HG03565 (cell line): ENCODE data around the gene SCRG1.

Experiments used
- ATAC-seq: cut with Tn5 transposase; IDR thresholded peaks from one replicate; pipeline ENCODE4 v1.9.1; 2021; ENCODE audit warnings: mild to moderate bottlenecking, moderate library complexity; ENCODE audit not compliant: unreplicated experiment

Gene SCRG1

GRCh38 chr4:173398779-173399415, at the start of gene SCRG1:
Gene SCRG1 (minus strand): TSS chr4:173399116. CDS start chr4:173391414, 7,702 bp downstream.
- ATAC-seq = no peak

- no peak for ATAC-seq
Measured at GRCh38 chr4:173448103-173448502, 49.2 kb upstream of the SCRG1 start.

- ATAC-seq = peak; percentile 90
Measured at GRCh38 chr4:173446416-173446815, 47.5 kb upstream of the SCRG1 start.

- no peak for ATAC-seq
Measured at GRCh38 chr4:173443121-173443520, 44.2 kb upstream of the SCRG1 start.

DNA sequence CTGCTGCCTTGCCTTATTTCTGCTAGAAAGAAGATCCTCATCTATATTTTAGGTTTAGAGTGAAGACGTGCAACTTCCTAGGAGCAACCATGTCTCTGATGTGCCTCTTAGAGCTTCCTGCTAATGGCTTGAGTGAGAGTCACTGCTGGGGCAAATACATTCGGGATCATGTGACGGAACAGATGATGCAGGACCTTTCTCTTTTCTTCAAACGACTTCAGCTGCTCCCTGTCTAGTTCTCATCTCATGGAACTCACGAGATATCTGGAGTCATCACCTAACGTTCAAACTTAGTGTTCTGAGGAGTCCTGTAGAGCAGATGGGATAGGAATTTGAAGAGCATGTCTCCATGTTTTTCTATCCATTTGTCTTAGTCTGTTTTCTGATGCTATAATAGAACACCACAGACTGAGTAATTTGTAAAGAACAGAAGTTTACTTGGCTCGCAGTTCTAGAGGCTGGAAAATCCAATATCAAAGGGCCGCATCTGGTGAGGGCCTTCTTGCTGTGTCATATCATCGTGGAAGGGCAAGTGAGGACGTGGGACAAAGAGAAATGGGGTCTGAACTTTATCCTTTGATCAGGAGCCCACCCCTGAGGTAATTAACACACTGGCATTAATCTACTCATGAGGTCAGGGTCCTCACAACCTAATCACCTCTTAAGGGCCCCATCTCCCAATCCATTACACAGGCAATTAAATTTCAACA, 43.5 kb upstream of the SCRG1 start:
- ATAC-seq = no peak

GRCh38 chr4:173440888-173441287, 42.0 kb upstream of the SCRG1 start:
- ATAC-seq = no peak

- ATAC-seq = no peak
Measured at GRCh38 chr4:173436771-173437265, 37.9 kb upstream of the SCRG1 start.

DNA sequence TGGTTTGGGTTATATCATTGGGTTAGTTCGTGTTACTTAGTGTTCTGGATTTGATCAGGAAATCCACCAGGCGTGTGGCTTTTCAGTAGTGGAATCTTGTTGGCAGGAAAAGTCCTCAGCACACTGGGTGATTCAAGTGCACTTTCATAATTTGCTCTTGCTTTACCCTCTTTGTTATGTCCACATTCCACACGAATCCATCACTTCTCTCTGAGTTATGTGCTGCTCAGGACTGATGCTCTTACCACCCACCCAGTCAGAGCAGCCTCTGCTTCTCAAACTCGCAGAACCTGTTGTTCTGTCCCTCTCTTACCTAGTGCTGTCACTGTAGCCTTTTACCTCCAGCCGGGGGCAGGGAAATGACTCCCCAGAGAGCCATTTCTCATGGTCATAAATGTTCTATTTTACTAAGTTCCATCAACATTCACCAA, 37.2 kb upstream of the SCRG1 start:
- no peak for ATAC-seq

- ATAC-seq = no peak
Measured at GRCh38 chr4:173434231-173434630, 35.3 kb upstream of the SCRG1 start.

GRCh38 chr4:173433447-173433846, 34.5 kb upstream of the SCRG1 start:
- no peak for ATAC-seq

DNA sequence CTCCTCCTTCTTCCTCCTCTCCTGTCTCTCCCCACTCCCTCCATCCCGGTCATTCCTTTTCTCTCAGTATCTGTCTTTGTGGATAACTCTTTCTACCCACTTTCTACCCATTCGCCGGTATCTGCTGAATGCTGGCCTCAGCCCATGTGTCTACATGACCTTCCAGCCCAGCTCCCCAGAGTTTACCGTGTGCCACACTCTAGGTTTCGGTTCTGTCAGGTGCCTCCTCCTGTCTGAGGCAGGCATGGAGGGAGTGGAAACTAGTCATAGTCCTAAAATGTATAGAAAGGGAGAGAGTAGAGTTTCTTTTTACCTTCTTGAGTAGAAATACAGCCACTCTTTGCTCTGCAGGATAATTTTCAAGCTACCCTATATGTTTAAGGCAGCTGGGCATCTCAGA, 33.5 kb upstream of the SCRG1 start:
- no peak for ATAC-seq

GRCh38 chr4:173426064-173426463, 27.1 kb upstream of the SCRG1 start:
- ATAC-seq = no peak

DNA sequence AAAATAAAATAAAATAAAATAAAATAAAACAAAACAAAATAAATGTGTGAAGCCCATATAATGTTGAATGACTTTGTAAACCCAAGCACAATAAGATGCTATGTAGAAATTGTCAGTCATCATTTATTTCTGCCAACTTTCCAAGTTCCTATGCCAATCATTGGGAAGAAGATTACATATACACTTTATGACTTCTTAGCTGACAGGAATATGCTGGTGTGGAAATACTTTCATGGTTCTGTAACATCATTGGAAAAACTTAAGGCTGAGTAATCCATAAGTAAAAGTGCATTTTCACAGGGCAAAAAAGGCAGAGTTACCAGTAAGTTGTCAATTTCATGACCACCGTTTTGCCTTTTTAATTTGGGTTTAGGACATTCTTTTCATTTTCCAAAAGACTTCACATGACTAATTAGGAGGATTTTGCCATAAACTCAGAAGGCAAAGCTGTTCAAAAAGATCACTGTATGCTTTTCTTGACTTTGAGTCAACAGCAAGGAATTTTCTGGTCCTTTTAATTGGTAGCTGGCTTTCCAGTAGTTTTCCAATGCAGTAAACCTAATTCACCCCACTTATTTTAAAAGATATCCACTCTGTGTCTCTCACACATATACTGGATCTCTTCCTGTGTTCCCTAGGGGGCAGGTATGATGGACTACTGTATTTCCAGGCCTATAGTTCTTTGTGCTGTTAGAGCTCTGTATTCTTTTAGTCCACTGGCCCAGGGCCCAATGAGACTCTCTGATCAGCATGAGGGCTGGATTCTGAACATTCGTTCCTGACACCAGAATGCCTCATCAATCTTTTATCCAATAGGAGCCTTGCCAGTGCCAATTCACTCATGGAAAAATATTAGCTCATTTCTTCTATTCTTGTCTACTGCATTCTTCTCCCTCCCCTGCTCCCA, 26.2 kb upstream of the SCRG1 start:
- ATAC-seq = no peak

GRCh38 chr4:173420801-173421200, 21.9 kb upstream of the SCRG1 start:
- ATAC-seq = no peak

- peak; percentile 62 for ATAC-seq
Measured at GRCh38 chr4:173420324-173420752, 21.4 kb upstream of the SCRG1 start.

GRCh38 chr4:173418639-173419038, 19.7 kb upstream of the SCRG1 start:
- no peak for ATAC-seq

GRCh38 chr4:173417833-173418232, 18.9 kb upstream of the SCRG1 start:
- no peak for ATAC-seq

DNA sequence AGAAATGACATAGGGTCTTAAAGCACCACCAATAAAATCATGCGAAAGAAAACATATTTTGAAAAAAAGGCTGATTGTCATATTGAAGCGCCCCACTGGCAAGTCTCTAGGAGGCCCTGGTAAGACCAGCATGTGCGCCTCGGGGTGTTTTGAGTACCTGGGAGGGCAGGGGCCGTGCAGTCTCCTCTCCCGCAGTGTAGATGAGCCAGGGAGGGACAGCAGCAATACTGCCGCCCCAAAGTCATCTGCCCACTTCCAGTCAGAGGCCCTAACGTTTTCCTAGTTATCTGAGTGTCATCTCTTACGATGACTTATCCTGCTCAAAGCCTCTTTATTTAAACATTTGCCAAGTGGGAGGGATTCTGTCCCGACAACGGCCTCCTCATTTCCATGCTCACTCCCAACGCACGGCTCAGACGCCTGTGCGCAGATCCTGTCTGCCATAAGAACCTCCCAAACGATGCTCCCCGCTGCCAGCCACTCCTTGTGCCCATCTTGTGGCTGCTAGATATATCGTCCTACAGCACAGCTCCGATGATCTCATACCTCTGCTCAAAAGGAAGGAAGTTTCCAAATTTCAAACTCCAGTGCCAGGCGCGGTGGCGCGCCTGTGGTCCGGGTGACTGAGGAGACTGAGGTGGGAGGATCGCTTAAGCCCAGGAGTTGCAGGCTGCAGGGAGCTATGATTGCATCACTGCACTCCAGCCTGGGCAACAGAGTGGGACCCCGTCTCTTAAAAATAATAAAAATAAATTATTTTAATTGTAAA, 17.2 kb upstream of the SCRG1 start:
- no peak for ATAC-seq

- no peak for ATAC-seq
Measured at GRCh38 chr4:173415092-173415491, 16.2 kb upstream of the SCRG1 start.

DNA sequence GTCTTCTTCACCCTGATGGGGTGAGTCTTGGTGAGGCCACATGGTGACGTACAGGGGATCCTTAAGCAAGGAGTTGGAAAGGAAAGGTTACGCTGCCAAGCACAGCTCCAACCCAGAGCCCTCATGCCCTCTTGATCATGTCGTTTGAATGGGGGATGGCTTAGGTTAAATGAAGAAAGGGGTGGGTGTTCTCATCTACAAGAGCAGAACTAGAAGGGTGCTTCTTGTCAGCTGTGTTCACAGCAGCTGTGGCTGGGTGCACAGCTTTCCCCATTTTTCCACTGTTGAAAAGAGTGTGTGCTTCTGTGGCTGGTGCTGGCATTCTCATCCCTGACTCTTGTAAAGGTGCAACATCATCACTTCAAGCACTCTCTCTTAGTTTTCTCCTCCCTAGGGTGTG, 15.5 kb upstream of the SCRG1 start:
- no peak for ATAC-seq

- no peak for ATAC-seq
Measured at GRCh38 chr4:173413036-173413435, 14.1 kb upstream of the SCRG1 start.
